HG03064 (cell line): ENCODE results near the gene AATK.

Experiments
- ATAC-seq: cut with Tn5 transposase; IDR thresholded peaks from one replicate; pipeline ENCODE4 v1.9.1; 2021; ENCODE audit warnings: low read depth; ENCODE audit not compliant: unreplicated experiment

The AATK gene

DNA sequence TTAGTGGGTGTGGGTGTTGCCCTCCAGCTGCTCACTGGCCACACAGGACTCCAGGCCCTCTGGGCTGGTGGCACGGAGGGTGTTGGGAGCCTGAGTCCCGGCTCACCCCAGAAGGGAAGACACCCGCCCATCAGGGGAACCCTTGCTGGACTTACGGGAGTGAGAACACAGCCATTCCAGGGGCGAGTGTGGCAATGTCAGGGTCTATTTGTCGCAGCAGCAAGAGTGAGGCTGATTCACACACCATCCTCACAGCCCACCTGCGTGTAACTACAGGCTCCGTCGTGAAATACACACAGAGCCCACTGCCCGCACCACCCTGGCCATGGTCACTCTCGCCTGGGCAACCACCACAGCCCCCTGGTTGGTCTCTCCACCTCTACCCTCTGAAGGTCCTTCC is 17.8 kb upstream of the AATK start:
- no peak for ATAC-seq

DNA sequence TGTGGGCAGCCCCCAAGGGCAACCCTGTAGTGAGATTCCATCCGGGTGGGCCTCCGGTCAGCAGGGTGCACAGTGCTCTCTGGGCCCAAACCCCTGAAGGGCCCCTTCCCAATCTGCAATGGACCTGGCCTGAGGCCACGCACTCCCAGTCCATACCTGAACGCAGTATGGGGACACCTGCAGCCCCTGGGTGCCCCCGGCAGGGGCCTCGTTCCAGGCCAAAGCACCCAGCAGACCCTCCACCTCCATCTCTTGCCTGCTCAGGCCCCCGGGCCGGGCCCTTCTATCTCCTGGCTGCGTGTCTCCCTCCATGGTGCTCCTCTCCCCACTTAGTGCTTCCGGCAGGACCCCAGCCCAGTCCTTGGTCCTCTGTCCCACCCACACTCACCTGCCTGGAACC is 17.3 kb upstream of the AATK start:
- ATAC-seq: no peak

DNA sequence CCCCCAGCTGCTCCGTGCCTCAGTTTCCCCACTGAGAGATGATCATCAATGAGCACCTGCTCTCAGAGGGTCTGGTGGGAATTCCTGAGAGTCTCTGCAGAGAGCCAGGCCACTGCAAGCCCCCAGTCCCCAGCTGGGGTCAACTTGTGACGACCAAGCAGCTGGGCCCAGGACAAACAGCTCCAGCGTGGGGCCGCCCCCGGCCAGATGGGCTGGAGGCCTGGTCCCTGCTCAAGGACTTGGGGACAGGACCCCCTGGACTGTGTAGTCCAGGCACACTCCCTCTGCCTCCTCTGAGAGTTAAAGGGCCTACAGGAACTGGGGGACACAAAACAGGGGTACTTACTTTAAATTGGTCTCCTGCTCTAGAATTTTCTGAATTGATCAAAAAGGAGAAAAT is 16.6 kb upstream of the AATK start:
- no peak for ATAC-seq

DNA sequence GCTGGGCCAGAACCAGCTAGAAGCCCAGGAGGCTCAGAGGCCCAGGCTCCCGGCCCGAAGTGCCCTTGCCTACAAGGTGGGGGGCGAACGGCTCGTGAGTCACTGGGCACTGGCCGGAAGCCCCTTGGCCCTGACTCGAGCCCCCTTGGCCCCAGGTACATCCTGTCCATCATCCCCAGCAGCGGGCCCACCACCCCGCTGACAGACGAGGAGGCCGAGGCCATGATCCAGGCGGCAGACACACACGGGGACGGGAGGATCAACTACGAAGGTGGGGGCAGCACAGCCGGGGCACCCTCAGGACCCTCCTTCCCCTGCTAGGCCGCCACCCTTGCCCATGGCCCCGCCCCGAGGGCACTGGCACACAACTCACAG is 15.8 kb upstream of the AATK start:
- ATAC-seq: no peak

DNA sequence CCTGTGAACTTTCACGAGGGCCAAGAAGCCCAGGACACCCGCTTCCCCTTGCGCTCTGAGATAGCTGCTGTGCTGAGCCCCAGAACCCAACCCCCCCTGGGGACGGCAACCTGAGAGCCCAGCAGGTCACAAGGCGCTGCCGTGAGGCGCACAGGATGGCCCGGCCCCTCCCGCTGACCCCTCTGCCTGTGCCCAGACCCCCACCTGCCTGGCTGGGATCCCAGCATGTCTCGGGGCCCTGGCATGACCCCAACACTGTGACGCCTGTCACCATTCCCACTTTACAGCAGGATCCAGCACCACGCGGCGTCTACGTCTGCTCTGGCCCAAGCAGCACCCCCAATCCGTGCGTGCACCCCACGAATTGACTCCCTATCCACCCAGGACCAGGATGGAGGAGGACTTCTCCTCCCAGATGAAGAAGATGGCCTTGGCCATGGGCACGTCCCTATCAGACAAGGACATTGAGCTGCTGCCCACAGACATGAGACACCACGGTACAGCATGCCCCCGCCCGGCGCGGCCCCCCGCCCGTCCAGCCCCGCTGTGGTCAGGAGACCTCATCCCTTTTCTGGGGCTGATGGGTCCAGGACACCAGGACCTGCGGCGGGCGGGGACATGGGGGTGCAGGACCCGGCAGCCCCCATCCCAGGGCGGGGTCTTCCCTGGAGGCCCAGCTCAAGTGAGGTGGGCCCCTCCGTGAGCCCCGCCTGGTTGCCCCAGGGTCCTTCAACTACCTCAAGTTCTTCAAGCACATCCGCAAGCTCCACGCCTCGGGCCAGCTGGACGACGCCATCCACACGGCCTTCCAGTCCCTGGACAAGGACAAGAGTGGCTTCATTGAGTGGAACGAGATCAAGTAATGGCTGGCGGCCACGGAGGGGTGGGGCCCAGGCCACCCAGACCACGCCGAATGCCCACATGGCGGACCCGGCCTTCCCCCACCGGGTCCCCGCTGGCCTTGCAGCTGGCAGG is 15.1 kb upstream of the AATK start:
- ATAC-seq: no peak

DNA sequence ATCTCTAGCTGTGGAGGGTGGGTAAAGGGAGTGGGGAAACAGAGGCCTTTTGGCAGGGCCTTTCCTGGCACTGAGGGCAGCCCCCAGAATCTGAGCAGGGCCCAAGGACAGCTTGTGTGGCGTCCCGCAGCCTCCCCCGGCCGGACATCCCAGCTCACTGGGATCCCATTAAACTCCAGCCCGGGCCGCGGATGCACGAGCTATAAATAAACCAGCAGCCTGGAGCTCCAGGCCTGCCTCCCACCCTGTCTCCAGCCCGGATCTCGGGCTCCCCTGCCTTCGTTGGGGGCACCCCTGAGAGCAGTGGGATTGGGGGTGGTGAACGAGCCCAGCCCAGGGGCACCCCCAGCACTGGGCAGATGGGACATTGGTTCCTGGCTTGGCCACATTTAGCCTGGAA is 13.8 kb upstream of the AATK start:
- ATAC-seq: no peak

DNA sequence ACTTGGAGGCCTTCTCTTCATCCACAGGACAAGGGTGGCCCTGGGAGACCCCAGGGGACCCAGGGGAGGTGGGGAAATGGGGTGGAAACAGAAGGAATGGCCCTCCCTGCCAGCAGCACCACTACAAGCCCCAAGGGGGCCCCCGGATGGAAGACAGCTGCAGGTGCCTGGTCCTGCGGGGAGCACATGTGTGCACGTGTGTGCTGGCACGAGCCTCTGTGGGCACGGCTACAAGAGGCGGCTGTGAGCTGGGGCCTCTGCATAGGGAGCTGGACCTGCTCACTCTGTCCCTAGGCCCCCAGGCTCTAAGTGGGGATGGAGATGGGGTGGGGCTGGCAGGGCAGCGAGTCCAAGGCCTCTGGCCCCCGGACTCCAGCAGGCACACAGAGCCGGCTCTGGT is 13.2 kb upstream of the AATK start:
- ATAC-seq: no peak

DNA sequence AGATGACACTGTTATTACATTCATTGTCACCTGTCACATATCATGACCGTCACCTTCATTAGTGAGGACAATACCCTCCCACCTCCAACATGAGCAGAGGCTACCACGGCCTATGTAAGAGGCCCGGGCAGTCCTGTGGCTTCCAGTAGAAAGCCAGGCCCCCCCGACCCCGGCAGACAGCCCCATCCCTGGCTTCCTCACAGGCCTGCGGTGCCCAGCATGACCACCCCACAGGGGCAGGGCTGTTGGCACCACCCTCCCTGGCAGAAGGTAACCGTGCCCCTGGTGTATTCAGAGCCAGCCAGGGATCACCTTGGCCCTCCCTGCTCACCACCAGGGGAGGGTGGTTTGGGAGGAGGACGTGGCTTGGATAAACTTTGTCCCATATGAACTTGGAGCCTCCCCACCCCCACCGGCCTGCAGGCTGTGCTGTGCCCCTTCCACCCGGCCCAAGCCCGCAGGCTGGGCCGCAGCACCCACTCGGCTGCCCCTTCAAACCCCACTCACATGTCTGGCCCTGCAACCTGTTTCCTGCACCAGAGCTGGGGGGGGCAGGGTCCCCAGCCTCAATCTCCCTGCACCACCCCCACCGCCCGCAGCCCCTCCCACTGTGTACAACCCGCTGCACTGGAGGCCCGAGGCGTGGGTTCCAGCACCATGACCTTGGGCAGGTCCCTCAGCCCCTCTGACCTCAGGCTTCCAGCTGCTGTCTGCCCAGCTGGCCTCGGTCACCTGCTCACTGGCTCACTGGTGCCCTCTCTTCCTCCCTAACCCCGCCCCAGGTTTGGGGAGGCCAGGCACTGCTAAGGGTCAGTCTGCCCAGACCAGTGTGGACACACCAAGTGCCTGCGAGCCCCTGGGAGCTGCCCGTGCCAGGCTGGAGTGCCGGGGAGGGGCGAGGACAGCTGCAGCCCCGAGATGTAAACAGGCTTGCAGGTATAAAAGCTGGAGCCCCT is 12.4 kb upstream of the AATK start:
- no peak for ATAC-seq

DNA sequence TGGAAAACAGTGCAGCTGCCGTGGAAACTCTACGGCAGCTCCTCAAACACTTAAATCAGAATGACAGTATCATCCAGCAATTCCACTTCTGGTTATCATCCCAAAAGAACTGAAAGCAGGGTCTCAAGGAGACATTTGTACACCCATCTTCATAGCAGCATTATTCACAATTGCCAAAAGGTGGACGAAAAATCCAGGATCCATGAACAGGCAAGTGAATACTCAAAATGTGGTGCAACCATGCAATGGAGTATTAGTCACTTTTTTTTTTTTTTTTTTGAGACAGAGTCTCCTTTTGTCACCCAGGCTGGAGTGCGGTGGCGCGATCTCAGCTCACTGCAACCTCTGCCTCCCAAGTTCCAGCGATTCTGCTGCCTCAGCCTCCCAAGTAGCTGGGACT is 10.6 kb upstream of the AATK start:
- ATAC-seq: no peak

DNA sequence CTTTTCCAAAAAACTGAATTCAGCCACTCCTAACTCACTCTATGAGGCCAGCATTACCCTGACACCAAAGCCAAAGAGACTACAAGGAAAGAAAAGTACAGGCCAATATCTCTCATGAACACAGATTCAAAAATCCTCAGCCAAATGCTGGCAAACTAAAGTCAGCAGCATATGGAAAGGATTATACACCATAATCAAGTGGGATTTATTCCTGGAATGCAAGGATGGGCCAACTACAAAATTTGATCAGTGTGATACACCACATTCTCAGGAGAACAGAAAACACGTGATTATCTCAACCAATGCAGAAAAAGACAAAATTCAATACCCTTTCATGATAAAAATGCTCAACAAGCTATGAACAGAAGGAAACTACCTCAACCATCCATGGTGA is 7.7 kb upstream of the AATK start:
- no peak for ATAC-seq

DNA sequence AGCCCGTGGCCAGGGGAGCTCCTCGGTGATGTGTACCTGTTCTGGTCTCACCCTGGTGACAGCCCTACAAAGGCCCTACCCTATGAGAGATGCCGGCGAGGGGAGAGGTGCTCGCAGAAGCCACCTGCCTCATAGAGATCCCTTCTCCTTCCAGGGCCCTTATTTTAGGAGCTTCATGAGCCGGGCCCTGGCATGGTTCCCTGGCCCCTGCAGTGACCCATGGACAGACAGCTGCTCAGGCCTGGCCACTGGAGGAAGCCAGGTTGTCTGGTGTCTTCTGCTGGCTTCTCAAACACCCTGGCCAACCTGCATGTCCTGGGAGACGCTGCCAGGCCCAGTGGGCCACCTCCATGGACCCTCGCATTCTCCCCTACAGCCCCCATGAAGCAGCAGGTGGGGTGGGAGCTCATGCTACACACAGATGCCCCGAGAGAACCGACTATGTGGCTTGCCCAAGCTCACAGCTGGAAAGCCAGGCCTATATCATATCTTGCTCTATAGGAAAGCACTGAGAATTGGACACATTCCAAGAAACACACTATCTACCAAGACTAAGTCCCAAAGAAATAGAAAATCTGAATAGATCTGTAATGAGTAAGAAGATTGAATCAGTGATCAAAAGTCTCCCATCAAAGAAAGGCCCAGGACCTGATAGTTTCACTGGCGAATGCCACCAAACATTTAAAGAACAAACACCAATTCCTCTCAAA is 7.2 kb upstream of the AATK start:
- ATAC-seq: no peak

DNA sequence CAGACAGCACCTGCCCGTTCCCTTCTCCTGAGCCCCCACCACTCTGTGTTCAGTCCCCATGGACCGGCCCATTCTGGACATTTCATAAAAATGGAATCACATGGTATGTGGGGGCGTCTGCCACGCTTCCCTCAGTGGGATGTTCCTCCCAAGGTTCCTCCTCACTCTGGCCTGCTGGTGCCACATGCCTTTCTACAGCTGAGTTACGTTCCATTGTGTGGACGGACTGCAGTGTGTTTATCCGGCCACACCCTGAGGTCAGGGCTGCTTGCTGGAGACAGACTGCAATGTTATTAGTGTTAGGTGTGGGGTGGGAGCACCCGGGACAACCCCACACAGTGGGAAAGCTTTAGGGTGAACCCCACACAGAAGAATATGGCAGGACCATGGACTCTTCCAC is 5.9 kb upstream of the AATK start:
- ATAC-seq: no peak

DNA sequence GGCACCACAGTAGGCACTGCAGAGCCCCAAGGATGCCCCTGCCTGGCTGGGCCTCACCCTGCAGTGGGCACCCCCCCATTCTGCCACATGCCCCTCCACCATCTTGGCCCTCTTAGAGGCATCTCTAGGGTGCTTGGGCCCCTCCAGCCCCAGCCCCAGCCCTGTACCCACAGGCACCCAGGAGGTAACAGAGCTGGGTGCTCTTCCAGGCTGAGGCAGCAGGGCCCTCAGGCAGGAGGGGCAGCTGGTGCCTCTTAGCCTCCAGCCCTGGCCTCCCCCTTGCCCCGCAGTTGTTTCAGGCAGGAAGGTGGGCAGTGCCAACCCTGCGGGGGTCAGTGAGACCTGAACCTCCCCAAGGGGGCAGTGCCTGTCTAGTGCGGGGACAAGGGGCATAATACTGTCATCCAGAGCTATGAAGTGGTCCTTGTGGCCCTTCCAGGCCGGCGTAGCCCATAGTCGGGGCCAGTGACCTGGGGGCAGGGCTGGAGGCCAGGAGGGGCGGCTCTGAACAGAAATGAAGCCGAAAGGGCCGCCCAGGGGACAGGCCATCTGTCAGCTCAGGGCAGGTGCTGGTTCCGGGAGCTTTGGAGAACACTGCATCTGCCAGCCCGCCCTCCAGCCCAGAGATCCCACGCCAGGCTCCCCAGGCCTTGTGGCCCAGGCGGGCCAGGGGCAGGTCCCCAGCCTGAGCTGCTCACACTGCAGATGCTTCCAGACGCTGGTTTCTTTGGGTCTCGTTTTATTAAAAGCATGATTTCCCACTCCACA is 4.9 kb upstream of the AATK start:
- no peak for ATAC-seq

DNA sequence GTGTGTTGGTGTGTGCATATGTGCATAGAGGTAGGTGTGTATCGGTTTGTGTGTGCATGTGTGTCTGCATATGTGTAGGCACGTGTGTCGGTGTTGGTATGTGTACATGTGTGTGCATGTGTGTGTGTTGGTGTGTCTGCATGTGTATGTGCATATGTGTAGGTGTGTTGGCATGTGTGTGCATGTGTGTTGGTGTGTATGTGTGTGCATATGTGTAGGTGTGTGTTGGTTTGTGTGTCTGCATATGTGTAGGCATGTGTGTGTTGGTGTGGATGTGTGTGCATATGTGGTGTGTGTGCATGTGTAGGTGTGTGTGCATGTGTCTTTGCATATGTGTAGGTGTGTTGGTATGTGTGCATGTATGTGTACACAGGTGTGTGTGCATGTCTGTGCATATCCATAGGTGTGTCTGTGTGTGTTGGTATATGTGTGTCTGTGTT is 3.9 kb upstream of the AATK start:
- ATAC-seq: no peak

DNA sequence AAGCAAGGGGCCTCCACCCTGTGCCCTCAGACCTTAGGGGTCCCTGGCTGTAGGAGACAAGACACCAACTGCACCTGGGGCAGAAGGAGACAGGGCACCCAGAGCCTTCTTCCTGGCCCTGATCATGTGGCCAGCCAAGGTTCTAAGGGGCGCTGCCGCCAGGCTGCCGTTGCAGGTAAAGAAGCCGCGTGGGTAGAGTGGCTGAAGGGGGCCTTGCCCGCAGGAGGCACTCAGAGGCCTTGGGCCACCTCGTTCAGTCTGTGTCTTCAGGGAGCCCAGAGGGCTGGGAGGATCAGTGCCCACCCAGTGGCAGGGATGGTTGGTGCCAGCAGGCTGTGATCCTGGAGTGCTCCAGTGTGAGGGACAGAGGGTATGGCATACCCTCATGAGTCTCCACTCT is 1.6 kb upstream of the AATK start:
- ATAC-seq: no peak

DNA sequence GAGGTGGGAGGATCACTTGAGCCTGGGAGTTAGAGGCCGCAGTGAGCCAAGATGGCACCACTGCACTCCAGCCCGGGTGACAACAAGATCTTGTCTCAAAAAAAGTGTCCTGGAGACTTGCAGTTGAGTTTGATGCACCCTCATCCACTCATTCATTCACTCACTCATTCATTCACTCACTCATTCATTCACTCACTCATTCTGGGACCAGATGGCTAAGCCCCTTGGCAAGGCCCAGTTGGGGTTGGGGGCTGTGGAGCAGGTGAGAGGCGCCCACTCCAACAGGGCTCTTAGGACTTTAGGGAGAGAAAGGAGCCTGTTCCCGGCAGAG is 1.1 kb upstream of the AATK start:
- no peak for ATAC-seq

DNA sequence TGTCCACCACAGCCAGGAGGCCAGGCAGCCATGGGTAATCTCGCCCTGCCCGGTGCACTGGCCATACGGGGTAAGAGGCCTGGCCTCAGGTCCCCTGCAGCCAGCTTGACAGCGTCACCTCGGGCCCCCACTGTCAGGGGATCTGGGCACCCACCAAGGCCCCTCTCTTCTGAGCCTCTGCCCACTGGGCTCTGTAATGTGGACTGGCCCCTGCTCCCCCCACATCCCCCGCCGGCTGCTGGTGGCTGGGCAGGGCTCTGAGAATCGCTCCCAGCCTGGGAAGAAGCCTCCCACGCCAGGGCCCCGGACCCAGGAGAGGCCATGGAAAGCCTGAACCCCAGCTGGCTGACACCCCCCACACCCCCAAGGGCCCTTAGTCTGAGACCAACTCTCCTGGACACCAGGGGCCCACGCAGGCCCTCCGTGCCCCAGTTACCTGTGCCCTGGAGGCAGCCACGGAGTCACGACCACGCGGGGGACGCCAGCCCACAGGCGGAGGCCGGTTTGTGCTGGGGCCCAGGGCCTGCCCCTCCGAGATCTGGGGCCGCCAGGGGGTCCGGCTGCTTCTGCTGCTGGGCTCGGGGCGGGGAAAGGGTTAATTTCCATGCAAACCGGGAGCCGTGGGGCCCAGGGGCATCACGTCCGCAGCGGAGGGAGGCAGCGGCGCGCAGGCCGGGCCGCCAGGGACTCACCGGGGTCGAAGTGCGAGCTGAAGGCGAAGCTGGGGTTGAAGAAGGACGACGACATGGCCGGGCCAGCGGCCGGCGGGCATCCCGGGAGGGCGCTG is 582 bp downstream of the AATK start, which contains the start of gene PVALEF:
Gene PVALEF, plus strand, starts transcription at position 262 of the 787 bp plus-strand sequence. CDS start 15,720 bp downstream, outside the sequence.
- no peak for ATAC-seq

DNA sequence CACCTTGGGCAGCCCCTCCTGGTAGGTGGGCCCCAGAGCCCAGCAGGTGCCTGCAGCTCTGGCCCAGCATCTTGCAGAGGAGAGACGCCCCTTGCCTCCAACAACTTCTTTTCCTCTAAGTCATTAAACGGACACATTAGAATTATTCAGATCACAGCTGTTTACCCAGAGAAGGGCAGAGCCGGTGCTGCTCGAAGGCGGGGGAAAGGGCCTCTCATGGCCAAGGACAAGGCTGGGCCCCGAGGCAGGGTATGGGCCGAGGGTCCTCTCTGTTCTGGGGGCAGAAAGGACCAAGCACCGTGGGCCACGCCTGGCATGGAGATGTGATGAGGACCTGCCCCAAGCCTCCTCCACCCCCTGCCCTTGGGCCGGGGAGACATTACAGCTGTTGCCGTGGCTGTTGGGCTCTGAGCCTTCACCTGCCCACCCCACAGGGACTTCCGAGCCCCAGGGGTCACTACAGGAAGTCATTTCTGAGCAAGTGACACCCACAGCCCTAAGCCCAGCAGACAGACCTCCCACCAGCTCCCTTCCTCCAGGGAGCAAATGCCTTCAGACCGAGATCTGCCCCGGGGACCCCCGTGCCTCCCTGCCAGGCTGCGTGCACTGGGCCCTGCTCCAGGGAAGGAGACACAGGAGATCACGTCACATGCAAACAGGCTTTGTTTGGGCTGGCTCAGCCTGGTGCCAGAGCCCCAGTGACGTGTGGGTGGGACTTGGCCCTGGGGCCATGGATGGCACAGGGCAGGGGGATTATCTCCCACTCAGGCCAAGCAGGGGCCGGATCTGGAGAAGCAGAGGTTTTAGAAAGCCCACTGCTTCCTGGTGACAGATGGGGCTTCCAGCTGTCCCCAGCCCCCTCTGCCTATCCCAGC is 1.4 kb downstream of the AATK start:
- no peak for ATAC-seq
